CD1c-positive myeloid dendritic cell (primary cell): ENCODE data around the gene RTEL1.
"Not testable (repeated sequence)": the region's sequence is repeated elsewhere in the genome, so short reads cannot be mapped to it uniquely, and the experiment has no call there.

ENCODE experiments used
- DNase-seq: peaks from one replicate; pipeline ENCODE4 v3.0.0-alpha.2; 2016; ENCODE audit errors: extremely low spot score

The RTEL1 gene

DNA sequence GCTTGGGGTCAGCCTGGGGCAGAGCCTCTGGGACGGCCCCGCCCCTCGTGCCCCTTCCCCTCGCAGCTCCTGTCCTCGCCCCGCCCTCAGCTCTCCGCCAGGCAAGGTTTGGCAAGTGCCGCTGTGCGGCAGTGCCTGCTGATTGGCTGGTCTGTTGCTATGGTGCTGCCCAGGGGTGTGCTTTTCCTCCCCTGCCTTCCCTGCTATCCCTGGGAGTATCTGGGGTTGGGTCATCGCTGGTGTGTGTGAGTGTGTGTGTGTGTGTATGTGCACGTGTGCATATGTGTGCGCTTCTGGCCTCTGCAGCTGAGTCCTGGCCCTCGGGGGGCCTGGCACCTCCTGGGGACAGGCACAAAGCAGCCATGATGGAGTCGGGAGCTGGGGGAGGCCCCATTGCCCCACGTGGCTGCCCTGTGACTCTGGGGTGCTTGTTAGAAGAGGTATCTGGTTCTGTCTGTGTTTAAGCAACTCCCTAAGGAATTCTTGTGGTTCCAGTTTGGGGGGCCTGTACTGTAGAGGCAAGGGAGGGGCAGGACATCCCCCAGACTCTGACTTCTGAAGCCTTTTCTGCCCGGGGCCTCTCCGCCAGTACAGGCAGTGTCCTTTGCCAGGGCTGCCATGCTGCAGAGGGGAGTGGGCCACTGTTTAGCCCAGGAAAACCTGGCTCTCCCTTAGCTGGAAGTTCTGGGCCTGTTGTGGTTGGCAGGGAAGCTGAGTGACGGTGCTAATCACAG lies 6.9 kb downstream of the RTEL1 start:
- DNase-seq, result no peak

DNA sequence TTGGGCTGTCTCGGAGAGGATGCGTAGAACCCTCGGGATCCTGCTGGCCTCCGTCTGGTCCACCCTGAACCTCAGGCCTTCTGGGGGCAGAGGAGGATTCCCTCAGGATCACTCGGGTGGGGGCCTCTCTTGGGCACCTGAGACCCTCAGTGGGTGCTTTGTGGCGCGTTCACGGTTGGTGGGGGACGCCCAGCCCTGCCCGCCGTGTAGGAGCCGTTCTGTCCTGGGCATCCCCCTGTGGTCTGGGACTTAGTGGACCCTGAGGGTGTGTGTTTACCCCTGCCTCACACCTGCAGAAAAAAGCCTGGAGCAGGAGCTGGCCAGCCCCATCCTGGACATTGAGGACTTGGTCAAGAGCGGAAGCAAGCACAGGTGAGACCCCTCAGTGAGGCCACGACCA lies 7.6 kb downstream of the RTEL1 start:
- no peak for DNase-seq

GRCh38 chr20:63667858-63668257 lies 9.7 kb downstream of the RTEL1 start:
- no peak for DNase-seq

DNA sequence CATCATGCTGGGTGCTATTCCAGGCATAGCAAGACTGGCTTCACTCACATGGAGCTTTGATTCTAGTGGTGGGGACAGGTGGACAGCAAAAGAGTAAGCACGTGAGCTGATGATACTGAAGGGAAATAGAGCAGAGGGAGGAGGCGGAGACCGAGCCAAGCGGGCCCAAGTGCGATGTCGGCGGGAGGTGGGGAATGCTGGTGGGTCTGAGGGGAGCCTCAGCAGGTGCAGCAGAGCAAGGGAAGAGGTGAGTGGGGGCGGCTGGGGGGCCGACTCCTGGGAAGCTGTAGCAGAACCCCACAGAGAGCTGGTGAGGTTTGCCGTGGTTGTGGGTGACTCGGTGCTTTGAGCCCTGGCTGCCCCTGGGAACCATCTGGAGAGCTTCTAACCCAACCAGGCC lies 10.2 kb downstream of the RTEL1 start:
- DNase-seq, result no peak

DNA sequence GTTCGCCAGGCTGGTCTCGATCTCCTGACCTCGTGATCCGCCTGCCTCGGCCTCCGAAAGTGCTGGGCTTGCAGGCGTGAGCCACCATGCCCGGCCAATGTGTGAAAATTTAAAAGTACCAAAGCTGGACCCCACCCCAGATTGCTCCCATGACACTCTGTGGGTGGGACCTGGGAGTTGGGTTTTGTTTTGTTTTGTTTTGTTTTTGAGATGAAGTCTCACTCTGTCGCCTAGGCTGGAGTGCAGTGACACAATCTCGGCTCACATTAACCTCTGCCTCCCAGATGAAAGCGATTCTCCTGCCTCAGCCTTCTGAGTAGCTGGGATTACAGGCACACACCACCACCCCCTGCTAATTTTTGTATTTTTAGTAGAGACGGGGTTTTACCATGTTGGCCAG lies 13.6 kb downstream of the RTEL1 start:
- DNase-seq, result not testable (repeated sequence)

GRCh38 chr20:63672666-63673065 lies 14.6 kb downstream of the RTEL1 start:
- no peak for DNase-seq

DNA sequence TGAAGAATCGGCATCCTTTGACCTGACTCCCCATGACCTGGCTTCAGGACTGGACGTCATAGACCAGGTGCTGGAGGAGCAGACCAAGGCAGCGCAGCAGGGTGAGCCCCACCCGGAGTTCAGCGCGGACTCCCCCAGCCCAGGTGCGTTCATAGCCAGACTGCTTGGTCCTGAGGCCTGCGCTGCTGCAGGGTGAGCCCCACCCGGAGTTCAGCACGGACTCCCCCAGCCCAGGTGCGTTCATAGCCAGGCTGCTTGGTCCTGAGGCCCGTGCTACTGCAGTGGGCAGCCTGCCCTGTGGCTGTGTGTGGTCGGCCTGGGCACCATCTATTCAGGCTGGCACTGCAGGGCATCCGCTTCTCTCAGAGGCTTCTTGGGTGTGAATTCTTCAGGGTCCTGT lies 15.8 kb downstream of the RTEL1 start:
- no peak for DNase-seq

GRCh38 chr20:63675681-63676368 lies 17.7 kb downstream of the RTEL1 start:
- no peak for DNase-seq

DNA sequence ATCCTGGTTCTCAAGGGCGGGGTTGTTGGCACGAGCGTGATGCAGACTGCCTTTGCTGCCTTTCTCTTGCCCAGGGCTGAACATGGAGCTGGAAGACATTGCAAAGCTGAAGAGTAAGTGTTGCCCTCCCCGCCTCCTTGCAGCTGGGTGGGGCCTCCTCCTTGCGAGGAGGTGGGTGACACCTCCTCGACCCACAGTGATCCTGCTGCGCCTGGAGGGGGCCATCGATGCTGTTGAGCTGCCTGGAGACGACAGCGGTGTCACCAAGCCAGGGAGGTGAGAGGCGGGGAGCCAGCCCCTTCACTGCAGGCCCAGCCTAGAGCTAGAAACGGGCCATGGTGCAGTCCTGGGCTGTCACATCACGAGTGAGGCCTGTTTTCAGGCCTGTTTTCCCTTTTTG lies 20.0 kb downstream of the RTEL1 start:
- no peak for DNase-seq

DNA sequence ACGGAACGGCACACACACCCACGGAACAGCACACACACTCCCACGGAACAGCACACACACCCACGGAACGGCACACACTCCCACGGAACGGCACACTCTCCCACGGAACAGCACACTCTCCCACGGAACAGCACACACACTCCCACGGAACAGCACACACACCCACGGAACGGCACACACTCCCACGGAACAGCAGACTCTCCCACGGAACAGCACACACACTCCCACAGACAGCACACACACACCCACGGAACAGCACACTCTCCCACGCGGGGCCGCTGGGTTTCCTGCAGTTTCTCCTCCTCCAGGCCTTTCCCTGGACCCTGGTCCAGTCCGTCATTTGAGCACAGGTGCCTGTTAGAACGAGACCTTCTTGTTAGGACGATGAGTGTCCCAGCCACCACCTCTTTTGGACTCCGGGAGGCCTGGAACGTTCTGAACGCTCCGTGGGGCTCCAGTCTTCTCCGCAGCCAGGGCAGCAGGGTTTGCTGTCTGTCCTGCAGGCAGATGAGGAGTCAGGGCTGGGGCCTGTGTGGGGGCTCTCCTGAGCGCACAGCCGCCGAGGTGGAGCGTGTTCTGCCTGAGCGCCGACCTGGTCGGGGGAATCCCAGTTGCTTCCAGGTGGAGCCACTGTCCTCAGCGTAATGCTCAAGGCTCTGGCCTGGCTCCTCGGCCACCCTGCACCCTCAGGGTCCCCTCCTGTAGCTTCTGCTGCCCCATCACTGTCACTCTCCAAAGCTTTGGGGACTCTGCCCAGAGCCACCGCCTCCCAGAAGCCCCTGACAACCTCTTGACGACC lies 20.8 kb downstream of the RTEL1 start:
- DNase-seq, result no peak

DNA sequence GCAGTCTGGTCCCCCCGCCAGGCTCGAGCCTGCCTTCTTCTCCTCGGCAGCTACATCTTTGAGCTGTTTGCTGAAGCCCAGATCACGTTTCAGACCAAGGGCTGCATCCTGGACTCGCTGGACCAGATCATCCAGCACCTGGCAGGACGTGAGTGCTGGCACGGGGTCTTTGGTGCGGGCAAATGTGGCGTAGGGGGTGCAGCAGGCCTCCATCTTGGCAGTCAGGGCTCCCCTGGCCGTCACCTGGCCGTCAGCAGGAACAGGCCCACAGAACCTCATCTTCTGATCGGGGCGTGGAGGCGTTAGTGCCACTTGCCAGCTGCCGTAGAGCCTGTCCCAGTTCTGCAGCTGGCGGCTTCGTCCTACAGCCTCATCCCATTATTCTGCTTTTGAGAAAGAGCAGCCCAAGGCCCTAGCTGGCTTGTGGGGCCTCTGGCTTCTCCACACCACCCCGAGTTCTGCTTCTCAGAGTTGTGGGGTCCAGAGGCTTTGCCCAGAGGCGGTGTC lies 21.7 kb downstream of the RTEL1 start:
- DNase-seq, result no peak

- no peak for DNase-seq
Observed at GRCh38 chr20:63680427-63680826, 22.3 kb downstream of the RTEL1 start.

- no peak for DNase-seq
Observed at GRCh38 chr20:63680857-63681608, 22.9 kb downstream of the RTEL1 start.

GRCh38 chr20:63681609-63682142 lies 23.6 kb downstream of the RTEL1 start:
- no peak for DNase-seq

- peak; percentile 65 for DNase-seq
Observed at GRCh38 chr20:63682384-63683139, 24.4 kb downstream of the RTEL1 start.

- no peak for DNase-seq
Observed at GRCh38 chr20:63685269-63686026, 27.3 kb downstream of the RTEL1 start.

GRCh38 chr20:63686094-63686491 lies 28.0 kb downstream of the RTEL1 start:
- DNase-seq, result no peak

DNA sequence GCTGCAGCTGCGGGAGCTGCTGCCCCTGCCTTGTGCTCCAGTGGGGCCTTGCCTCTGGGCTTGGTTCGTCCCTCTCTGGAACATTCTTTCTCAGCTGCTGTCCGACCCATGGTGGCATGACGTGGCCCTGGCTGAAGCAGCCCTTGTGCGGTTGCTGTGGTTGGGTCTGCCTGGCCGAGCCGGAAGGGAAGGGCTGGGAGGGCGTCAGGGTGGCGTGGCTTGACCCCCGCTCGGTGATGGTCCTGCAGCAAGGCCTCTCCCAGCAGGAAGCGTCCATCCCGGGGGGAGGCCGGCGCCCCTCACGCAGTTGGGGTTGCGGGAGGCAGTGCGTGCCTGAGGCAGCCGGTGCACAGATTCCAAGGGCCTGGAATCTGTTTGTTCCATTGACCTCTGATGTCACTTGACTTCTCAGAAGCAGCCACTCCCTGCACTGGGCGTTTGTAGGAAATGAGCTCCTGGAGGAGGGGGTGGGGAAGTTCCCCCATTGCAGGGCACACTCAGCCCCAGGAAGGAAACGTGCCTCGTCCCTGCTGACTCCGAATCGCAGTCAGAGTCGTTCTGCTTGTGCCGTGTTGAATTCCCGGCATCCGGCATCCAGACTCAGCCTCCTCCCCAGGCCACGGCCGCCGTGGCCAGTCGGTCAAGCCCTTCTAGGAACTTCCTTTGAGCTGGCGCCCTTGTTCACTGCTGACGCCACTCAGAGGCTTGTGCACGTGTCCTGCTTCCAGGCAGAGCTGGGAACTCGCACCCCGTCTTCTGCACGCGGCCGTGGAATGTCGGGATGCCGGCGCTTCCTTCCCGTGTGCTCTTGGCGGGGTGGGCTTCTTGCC lies 28.6 kb downstream of the RTEL1 start:
- peak; percentile 94 for DNase-seq
